Putamen (tissue), 1 donor: Measurements from ENCODE around the gene LDLRAD4.

Source experiments
- DNase-seq: peaks from one replicate; pipeline ENCODE4 v3.0.0-alpha.2; 2016; ENCODE audit warnings: low spot score

Gene LDLRAD4

GRCh38 chr18:13430663-13431062 is 212.1 kb downstream of the LDLRAD4 start:
- DNase-seq: no peak

- peak; percentile 72 for DNase-seq
Measured at GRCh38 chr18:13431886-13432285, 213.3 kb downstream of the LDLRAD4 start.

GRCh38 chr18:13433125-13433524 is 214.6 kb downstream of the LDLRAD4 start:
- DNase-seq: no peak

GRCh38 chr18:13433685-13434084 is 215.1 kb downstream of the LDLRAD4 start:
- DNase-seq: no peak

GRCh38 chr18:13434854-13435253 is 216.3 kb downstream of the LDLRAD4 start:
- no peak for DNase-seq

- DNase-seq: no peak
Measured at GRCh38 chr18:13435586-13436333, 217.2 kb downstream of the LDLRAD4 start.

- peak; percentile 74 for DNase-seq
Measured at GRCh38 chr18:13436576-13436975, 218.0 kb downstream of the LDLRAD4 start.

- no peak for DNase-seq
Measured at GRCh38 chr18:13437034-13437433, 218.5 kb downstream of the LDLRAD4 start.

GRCh38 chr18:13437796-13438506 is 219.4 kb downstream of the LDLRAD4 start:
- no peak for DNase-seq

- no peak for DNase-seq
Measured at GRCh38 chr18:13438507-13439056, 220.0 kb downstream of the LDLRAD4 start.

- DNase-seq: no peak
Measured at GRCh38 chr18:13439461-13439860, 220.9 kb downstream of the LDLRAD4 start.

GRCh38 chr18:13440277-13441248 is 222.0 kb downstream of the LDLRAD4 start:
- no peak for DNase-seq

- no peak for DNase-seq
Measured at GRCh38 chr18:13441736-13442135, 223.2 kb downstream of the LDLRAD4 start.

- no peak for DNase-seq
Measured at GRCh38 chr18:13442451-13442850, 223.9 kb downstream of the LDLRAD4 start.

- DNase-seq: no peak
Measured at GRCh38 chr18:13443552-13443951, 225.0 kb downstream of the LDLRAD4 start.

GRCh38 chr18:13444430-13445240 is 226.1 kb downstream of the LDLRAD4 start:
- no peak for DNase-seq

GRCh38 chr18:13445241-13445897 is 226.8 kb downstream of the LDLRAD4 start:
- no peak for DNase-seq

- DNase-seq: no peak
Measured at GRCh38 chr18:13446024-13446423, 227.5 kb downstream of the LDLRAD4 start.

- no peak for DNase-seq
Measured at GRCh38 chr18:13446610-13447461, 228.3 kb downstream of the LDLRAD4 start.
